Osteocyte (in vitro differentiated cells): ENCODE measurements around the gene BCAR1. TPM values are rescaled to one million over a fixed set of nuclear protein-coding genes. Genes with fewer than 3 reads are reported as not detected.

Source experiments
- DNase-seq: peaks from one replicate; pipeline ENCODE4 v3.0.0; 2021; ENCODE audit warnings: mixed read lengths; ENCODE audit not compliant: unreplicated experiment; ENCODE audit errors: extremely low spot score
- H3K27ac Mint-ChIP-seq: one replicate; pipeline ENCODE4 v1.8.0; 2021; ENCODE audit warnings: mild to moderate bottlenecking, mixed read lengths; ENCODE audit not compliant: unreplicated experiment
- H3K27me3 Mint-ChIP-seq: one replicate; pipeline ENCODE4 v1.8.0; 2021; ENCODE audit warnings: mixed read lengths; ENCODE audit not compliant: unreplicated experiment
- H3K36me3 Mint-ChIP-seq: one replicate; pipeline ENCODE4 v1.8.0; 2021; ENCODE audit warnings: mixed read lengths; ENCODE audit not compliant: unreplicated experiment
- H3K4me1 Mint-ChIP-seq: one replicate; pipeline ENCODE4 v1.8.0; 2021; ENCODE audit warnings: mixed read lengths; ENCODE audit not compliant: unreplicated experiment
- H3K4me3 Mint-ChIP-seq: one replicate; pipeline ENCODE4 v1.8.0; 2021; ENCODE audit warnings: mild to moderate bottlenecking, moderate library complexity, mixed read lengths; ENCODE audit not compliant: unreplicated experiment
- H3K9me3 Mint-ChIP-seq: one replicate; pipeline ENCODE4 v1.8.0; 2021; ENCODE audit warnings: mixed read lengths; ENCODE audit not compliant: unreplicated experiment
- total RNA-seq: library from RNA; stranded (reverse); gene quantifications from 2 replicates; pipeline ENCODE4 v1.2.1, GENCODE V29; 2021
- TF ChIP-seq, protein P1 (sequence below): fragments of 200-600 bp; sonication (generic); IDR thresholded peaks from 2 replicates; pipeline ENCODE4 v1.5.0; 2021; ENCODE audit warnings: antibody characterized with exemption, mild to moderate bottlenecking, moderate library complexity

BCAR1 gene
- total RNA-seq, 1 donor from 2014 or later, result 138 TPM

DNA sequence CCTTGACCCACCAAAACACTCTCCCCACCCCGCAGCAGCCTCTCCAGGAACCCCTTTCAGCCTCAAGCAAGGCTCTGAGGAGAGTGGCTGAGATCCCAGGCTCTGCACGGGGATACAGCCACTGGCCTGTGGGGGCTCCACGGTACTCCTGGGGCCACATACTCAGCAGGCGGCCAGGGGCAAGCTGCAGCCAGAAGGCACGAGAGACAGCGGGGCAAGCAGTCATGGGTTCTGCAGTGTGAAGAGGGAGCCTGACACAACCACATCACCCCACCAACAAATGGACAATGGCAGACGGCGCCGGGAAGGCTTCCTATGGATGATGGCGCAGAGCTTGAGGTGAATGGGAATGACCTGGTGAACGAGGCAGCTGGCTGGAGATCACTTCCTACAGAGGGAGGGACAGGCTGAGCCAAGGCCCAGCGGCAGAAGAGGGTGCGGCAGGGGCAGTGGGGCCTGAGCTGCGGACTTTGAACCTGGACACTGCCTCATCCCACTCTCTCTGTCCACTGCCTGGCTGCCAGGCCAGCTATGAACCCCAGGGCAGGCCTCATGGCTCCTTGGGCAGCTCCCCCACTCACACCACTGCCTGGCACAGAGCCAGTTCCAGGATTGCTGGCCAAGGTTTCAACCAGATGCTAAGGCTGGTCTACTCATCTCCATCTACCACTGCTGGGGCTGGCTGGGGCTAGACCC, 10.8 kb upstream of the BCAR1 start:
- H3K4me1 Mint-ChIP-seq, result peaks cover 70% of the 10 kb centered on the region
- peak; percentile 85 for DNase-seq
- H3K36me3 Mint-ChIP-seq, result peaks cover 8% of the 10 kb centered on the region

DNA sequence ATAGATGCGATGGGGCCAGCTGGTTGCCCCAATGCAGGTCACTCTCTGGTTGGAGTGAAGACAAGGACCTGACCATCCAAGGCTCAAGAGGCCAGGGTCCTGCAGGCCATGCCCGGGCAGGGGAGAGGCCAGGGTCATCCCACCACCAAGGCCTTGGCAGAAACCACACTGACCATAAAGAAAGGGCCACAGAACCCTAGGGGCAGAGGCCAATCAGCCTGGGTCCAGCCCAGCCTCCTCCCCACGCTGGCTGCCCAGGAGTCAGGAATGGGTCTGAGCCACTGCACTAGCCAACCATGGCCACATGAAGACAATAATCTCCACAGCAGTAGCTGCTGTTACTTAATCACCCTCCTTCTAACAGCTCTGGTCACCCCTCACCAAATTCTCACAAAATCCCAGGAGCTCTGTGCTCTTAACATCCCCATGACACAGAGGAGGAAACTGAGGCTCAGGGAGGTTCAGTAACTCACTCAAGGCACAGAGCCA, 10.2 kb upstream of the BCAR1 start:
- DNase-seq, result no peak
- Mint-ChIP-seq H3K27ac (peak overlapping the region; percentile 93), H3K36me3 (peaks cover 8% of the 10 kb centered on the region), H3K4me1 (peaks cover 71% of the 10 kb centered on the region), H3K9me3 (no peaks in the 10 kb centered on the region), H3K27me3 (no peaks in the 10 kb centered on the region), H3K4me3 (no peak overlapping the region)
- TF ChIP-seq, protein P1, sequence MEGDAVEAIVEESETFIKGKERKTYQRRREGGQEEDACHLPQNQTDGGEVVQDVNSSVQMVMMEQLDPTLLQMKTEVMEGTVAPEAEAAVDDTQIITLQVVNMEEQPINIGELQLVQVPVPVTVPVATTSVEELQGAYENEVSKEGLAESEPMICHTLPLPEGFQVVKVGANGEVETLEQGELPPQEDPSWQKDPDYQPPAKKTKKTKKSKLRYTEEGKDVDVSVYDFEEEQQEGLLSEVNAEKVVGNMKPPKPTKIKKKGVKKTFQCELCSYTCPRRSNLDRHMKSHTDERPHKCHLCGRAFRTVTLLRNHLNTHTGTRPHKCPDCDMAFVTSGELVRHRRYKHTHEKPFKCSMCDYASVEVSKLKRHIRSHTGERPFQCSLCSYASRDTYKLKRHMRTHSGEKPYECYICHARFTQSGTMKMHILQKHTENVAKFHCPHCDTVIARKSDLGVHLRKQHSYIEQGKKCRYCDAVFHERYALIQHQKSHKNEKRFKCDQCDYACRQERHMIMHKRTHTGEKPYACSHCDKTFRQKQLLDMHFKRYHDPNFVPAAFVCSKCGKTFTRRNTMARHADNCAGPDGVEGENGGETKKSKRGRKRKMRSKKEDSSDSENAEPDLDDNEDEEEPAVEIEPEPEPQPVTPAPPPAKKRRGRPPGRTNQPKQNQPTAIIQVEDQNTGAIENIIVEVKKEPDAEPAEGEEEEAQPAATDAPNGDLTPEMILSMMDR, result no peak

More for the DNA sequence above, 10.8 kb upstream of the BCAR1 start:
- Mint-ChIP-seq H3K9me3 (no peaks in the 10 kb centered on the region), H3K4me3 (no peak overlapping the region), H3K27ac (peak overlapping the region; percentile 93), H3K27me3 (no peaks in the 10 kb centered on the region)
- TF ChIP-seq, protein P1, result no peak

DNA sequence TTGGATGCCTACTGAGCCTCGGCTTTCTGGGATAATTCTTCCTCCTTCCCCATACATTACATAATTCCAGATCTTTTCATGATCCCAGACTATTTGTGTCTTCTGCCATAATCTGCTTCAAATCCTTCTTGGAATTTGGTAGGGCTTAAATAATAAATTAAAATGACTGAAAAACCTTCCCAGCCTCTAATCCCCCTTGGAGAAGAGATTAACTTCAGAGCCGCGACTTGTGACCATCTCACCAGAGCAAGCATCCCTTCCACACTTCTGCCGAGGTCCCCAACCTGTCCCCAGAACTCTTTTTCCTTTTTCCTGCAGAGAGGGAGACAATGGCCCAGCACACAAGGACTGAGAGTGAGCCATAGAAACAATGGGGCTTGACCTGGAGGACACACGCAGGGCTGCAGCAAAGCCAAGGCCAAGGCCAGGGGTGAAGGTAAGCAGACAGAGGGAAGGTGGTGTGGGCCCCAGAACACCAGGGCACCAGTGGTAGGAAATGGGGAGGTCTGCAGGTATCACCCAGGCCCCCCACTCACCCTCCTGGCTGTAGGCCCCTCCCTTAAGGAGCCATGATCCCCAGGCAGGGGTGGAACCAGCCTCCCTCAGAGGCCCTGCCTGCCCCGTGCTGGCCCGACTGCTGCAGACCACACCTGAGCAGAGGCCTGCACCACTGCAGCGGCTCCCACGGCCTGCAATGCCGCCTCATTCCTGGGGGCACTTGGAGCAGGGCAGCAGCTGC, 9.6 kb upstream of the BCAR1 start:
- peaks cover 73% of the 10 kb centered on the region for H3K4me1 Mint-ChIP-seq
- H3K4me3 Mint-ChIP-seq, result no peak overlapping the region
- H3K27ac Mint-ChIP-seq, result peak overlapping the region; percentile 70
- no peaks in the 10 kb centered on the region for H3K27me3 Mint-ChIP-seq
- TF ChIP-seq, protein P1, result no peak
- DNase-seq, result no peak
- H3K36me3 Mint-ChIP-seq, result peaks cover 8% of the 10 kb centered on the region
- H3K9me3 Mint-ChIP-seq, result no peaks in the 10 kb centered on the region

DNA sequence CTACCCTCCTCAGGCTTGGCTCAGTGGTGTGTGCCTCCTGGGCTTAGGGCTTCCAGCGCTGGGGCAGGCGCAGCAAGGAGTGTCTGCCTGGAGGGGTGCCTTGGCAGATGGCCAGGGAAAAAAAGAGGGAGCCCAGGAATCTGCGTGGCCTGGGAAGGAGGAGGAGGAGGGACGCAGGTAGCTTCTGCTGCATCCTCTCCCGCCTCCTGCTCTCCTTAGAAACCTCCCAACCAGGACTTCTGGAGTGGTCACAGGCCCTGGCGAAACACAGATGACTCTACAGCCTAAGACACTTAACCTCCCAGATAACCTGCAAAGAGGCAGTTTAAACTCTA, 7.3 kb upstream of the BCAR1 start:
- H3K9me3 Mint-ChIP-seq, result no peaks in the 10 kb centered on the region
- H3K27ac Mint-ChIP-seq, result peak overlapping the region; percentile 94
- H3K36me3 Mint-ChIP-seq, result peaks cover 8% of the 10 kb centered on the region
- TF ChIP-seq, protein P1, result no peak
- no peak for DNase-seq
- H3K4me1 Mint-ChIP-seq, result peaks cover 86% of the 10 kb centered on the region
- no peak overlapping the region for H3K4me3 Mint-ChIP-seq
- no peaks in the 10 kb centered on the region for H3K27me3 Mint-ChIP-seq
